MM.1S (cell line): ENCODE results near the gene ZNF462.
"Not testable (repeated sequence)": the region's sequence is repeated elsewhere in the genome, so short reads cannot be mapped to it uniquely, and the experiment has no call there.

ENCODE experiments used
- DNase-seq: peaks from one replicate; pipeline ENCODE4 v3.0.0-alpha.2; 2015
- H2AFZ ChIP-seq: fragments of 300-600 bp; sonication (generic); 2 replicates; pipeline ENCODE4 v1.6.0; 2016; ENCODE audit warnings: antibody characterized with exemption, low read length
- H3F3A ChIP-seq: fragments of 300-600 bp; sonication (generic); 2 replicates; pipeline ENCODE4 v1.6.1; 2016; ENCODE audit warnings: mild to moderate bottlenecking, antibody characterized with exemption, low read length, moderate library complexity, mixed read lengths; ENCODE audit not compliant: insufficient read depth
- H3K27ac ChIP-seq: fragments of 300-600 bp; sonication (generic); 2 replicates; pipeline ENCODE4 v1.5.1; 2016; ENCODE audit warnings: mild to moderate bottlenecking, low read length
- H3K27me3 ChIP-seq: fragments of 300-600 bp; sonication (generic); replicated peaks from 2 replicates; pipeline ENCODE4 v1.6.0; 2016; ENCODE audit warnings: low read length; ENCODE audit not compliant: insufficient read depth
- H3K36me3 ChIP-seq: fragments of 300-600 bp; sonication (generic); replicated peaks from 2 replicates; pipeline ENCODE4 v1.6.1; 2016; ENCODE audit warnings: mild to moderate bottlenecking, low read length, mixed read lengths; ENCODE audit not compliant: insufficient read depth
- H3K4me1 ChIP-seq: fragments of 300-600 bp; sonication (generic); 2 replicates; pipeline ENCODE4 v1.6.1; 2016; ENCODE audit warnings: low read length, mixed read lengths
- H3K4me2 ChIP-seq: fragments of 300-600 bp; sonication (generic); 2 replicates; pipeline ENCODE4 v1.6.0; 2016; ENCODE audit warnings: low read depth, low read length
- H3K4me3 ChIP-seq: fragments of 300-600 bp; sonication (generic); 2 replicates; pipeline ENCODE4 v1.5.1; 2016; ENCODE audit warnings: low read length, mixed read lengths
- H3K79me2 ChIP-seq: fragments of 300-600 bp; sonication (generic); 2 replicates; pipeline ENCODE4 v1.6.1; 2016; ENCODE audit warnings: mixed run types, low read length, mixed read lengths
- H3K9ac ChIP-seq: fragments of 300-600 bp; sonication (generic); 2 replicates; pipeline ENCODE4 v1.6.1; 2016; ENCODE audit warnings: low read length, mixed read lengths
- H3K9me2 ChIP-seq: fragments of 300-600 bp; sonication (generic); replicated peaks from 2 replicates; pipeline ENCODE4 v1.6.1; 2016; ENCODE audit warnings: mild to moderate bottlenecking, low read length, mixed read lengths; ENCODE audit not compliant: insufficient read depth
- H3K9me3 ChIP-seq: fragments of 300-600 bp; sonication (generic); replicated peaks from 2 replicates; pipeline ENCODE4 v1.6.1; 2016; ENCODE audit warnings: mild to moderate bottlenecking, low read length, mixed read lengths; ENCODE audit not compliant: insufficient read depth
- H4K20me1 ChIP-seq: fragments of 300-600 bp; sonication (generic); 2 replicates; pipeline ENCODE4 v1.6.1; 2016; ENCODE audit warnings: mild to moderate bottlenecking, low read length, moderate library complexity, mixed read lengths; ENCODE audit not compliant: insufficient read depth
- CTCF ChIP-seq: fragments of 300-600 bp; sonication (generic); IDR thresholded peaks from 2 replicates; pipeline ENCODE4 v1.5.1; 2016; ENCODE audit warnings: antibody characterized with exemption, low read length, mixed read lengths
- EZH2 ChIP-seq: fragments of 300-600 bp; sonication (generic); optimal IDR thresholded peaks from 2 replicates; pipeline ENCODE3; 2017; ENCODE audit warnings: low read depth, mild to moderate bottlenecking, antibody characterized with exemption, low read length, mixed read lengths
- EZH2phosphoT487 ChIP-seq: fragments of 300-600 bp; sonication (generic); IDR thresholded peaks from 2 replicates; pipeline ENCODE4 v1.6.1; 2018; ENCODE audit warnings: antibody characterized with exemption, low read length

ZNF462 gene

GRCh38 chr9:106846857-106847256 lies 16.1 kb upstream of the ZNF462 start:
- no peak for DNase-seq
- Histone ChIP-seq H3K79me2 (no peaks in the 10 kb centered on the region), H4K20me1 (no peaks in the 10 kb centered on the region), H3K36me3 (no peaks in the 10 kb centered on the region), H3K4me2 (no peak overlapping the region), H3F3A (no peaks in the 10 kb centered on the region), H2AFZ (no peak overlapping the region), H3K9me3 (no peaks in the 10 kb centered on the region; the same call in 1 of the 2 replicates), H3K4me1 (no peaks in the 10 kb centered on the region), H3K9me2 (no peaks in the 10 kb centered on the region), H3K27me3 (no peaks in the 10 kb centered on the region), H3K4me3 (no peak overlapping the region), H3K9ac (no peak overlapping the region), H3K27ac (no peak overlapping the region)
- TF ChIP-seq CTCF (no peak), EZH2phosphoT487 (no peak), EZH2 (no peak)

GRCh38 chr9:106851640-106852039 lies 11.3 kb upstream of the ZNF462 start:
- H3F3A ChIP-seq, H3K4me2 ChIP-seq, H3K9me3 ChIP-seq, H3K79me2 ChIP-seq, H2AFZ ChIP-seq, DNase-seq, H4K20me1 ChIP-seq, H3K36me3 ChIP-seq, H3K27ac ChIP-seq, H3K9me2 ChIP-seq, H3K4me3 ChIP-seq, H3K4me1 ChIP-seq, H3K27me3 ChIP-seq, H3K9ac ChIP-seq: not testable (repeated sequence)

- TF ChIP-seq EZH2 (no peak), CTCF (no peak), EZH2phosphoT487 (no peak)
- Histone ChIP-seq H3K4me2 (no peak overlapping the region), H3K36me3 (no peaks in the 10 kb centered on the region), H2AFZ (no peak overlapping the region), H3K4me1 (no peaks in the 10 kb centered on the region), H3F3A (no peaks in the 10 kb centered on the region), H3K9me2 (no peaks in the 10 kb centered on the region), H3K27me3 (no peaks in the 10 kb centered on the region; the same call in 1 of the 2 replicates), H3K9ac (no peak overlapping the region), H3K4me3 (no peak overlapping the region), H3K27ac (no peak overlapping the region), H4K20me1 (no peaks in the 10 kb centered on the region), H3K9me3 (no peaks in the 10 kb centered on the region), H3K79me2 (no peaks in the 10 kb centered on the region)
- no peak for DNase-seq
Measured at GRCh38 chr9:106857811-106858470, 5.0 kb upstream of the ZNF462 start.

- Histone ChIP-seq H3K4me3 (no peak overlapping the region), H3K27me3 (no peaks in the 10 kb centered on the region; the same call in 1 of the 2 replicates), H3K9me2 (no peaks in the 10 kb centered on the region), H3K79me2 (no peaks in the 10 kb centered on the region), H2AFZ (no peak overlapping the region), H3K4me2 (no peak overlapping the region), H3K27ac (no peak overlapping the region), H3K9me3 (no peaks in the 10 kb centered on the region), H3K36me3 (no peaks in the 10 kb centered on the region), H3K9ac (no peak overlapping the region), H4K20me1 (no peaks in the 10 kb centered on the region), H3K4me1 (no peaks in the 10 kb centered on the region), H3F3A (no peaks in the 10 kb centered on the region)
- DNase-seq, result no peak
- TF ChIP-seq CTCF (no peak), EZH2phosphoT487 (no peak), EZH2 (no peak)
Measured at GRCh38 chr9:106859957-106860720, 2.8 kb upstream of the ZNF462 start.
